NB4 (cell line): ENCODE data around the gene CSHL1.
"Not testable (repeated sequence)": the region's sequence is repeated elsewhere in the genome, so short reads cannot be mapped to it uniquely, and the experiment has no call there.

Source experiments
- DNase-seq: peaks from one replicate; pipeline ENCODE4 v3.0.0; 2010; ENCODE audit warnings: low read depth
- H3K4me3 ChIP-seq: one replicate; pipeline ENCODE4 v1.5.1; 2011; ENCODE audit warnings: mild to moderate bottlenecking, low read depth, low read length, moderate library complexity
- MYC ChIP-seq: IDR thresholded peaks from 2 replicates; pipeline ENCODE4 v1.6.1; 2011; ENCODE audit warnings: low read depth, low read length
- POLR2A ChIP-seq: IDR thresholded peaks from 2 replicates; pipeline ENCODE4 v1.6.1; 2011; ENCODE audit warnings: mild to moderate bottlenecking; ENCODE audit not compliant: insufficient read length; ENCODE audit errors: extremely low read depth
- TF ChIP-seq, protein P1 (sequence below): IDR thresholded peaks from 2 replicates; pipeline ENCODE4 v1.6.1; 2011; ENCODE audit warnings: low read depth, low read length
- TF ChIP-seq, protein P2 (sequence below): IDR thresholded peaks from one replicate; pipeline ENCODE4 v1.5.1; 2012; ENCODE audit warnings: low read depth, low read length

CSHL1 gene

DNA sequence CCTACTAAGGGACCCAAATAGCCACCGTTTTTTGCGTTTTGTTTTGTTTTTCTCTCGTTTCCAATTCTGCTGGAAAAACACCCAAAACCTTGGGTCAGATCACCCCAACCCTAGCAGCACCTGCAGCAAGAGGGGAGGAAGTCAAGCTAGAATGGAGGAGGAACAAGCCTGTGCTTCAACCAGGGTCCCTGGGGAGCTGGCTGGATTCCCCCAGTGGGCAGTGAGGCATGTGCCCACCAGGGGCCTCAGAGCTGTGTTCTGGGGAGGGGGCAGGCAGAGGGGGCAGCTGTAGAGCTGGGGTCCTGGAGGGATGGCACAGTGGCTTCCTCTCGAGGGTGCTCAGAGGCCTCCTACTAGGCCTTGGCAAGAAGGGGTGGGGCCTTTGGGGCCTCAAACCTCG lies 14.6 kb upstream of the CSHL1 start:
- DNase-seq = peak; percentile 55
- H3K4me3 ChIP-seq = no peak overlapping the region
- TF ChIP-seq POLR2A (no peak), MYC (no peak)
- TF ChIP-seq, protein P1, sequence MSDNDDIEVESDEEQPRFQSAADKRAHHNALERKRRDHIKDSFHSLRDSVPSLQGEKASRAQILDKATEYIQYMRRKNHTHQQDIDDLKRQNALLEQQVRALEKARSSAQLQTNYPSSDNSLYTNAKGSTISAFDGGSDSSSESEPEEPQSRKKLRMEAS = no peak
- TF ChIP-seq, protein P2, sequence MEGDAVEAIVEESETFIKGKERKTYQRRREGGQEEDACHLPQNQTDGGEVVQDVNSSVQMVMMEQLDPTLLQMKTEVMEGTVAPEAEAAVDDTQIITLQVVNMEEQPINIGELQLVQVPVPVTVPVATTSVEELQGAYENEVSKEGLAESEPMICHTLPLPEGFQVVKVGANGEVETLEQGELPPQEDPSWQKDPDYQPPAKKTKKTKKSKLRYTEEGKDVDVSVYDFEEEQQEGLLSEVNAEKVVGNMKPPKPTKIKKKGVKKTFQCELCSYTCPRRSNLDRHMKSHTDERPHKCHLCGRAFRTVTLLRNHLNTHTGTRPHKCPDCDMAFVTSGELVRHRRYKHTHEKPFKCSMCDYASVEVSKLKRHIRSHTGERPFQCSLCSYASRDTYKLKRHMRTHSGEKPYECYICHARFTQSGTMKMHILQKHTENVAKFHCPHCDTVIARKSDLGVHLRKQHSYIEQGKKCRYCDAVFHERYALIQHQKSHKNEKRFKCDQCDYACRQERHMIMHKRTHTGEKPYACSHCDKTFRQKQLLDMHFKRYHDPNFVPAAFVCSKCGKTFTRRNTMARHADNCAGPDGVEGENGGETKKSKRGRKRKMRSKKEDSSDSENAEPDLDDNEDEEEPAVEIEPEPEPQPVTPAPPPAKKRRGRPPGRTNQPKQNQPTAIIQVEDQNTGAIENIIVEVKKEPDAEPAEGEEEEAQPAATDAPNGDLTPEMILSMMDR = no peak

DNA sequence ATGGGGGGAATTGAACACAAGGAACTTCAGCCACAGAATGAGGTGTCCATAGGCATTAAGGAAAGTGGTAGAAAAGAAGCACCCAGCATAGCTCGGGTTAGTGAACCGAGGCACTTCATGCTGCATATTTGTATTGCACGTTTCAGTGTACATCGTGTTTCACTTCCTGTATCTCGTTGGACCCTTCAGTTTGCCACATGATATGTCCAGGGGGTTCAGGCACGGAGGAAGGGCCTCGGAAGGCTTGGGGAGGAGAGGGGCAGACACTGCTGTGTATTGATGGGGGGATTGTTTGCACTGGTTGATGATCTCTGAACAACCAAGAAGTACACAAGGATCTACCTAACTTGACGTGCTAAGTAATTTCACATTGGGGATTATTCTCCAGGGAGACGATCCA lies 11.3 kb upstream of the CSHL1 start:
- not testable (repeated sequence) for H3K4me3 ChIP-seq, DNase-seq

DNA sequence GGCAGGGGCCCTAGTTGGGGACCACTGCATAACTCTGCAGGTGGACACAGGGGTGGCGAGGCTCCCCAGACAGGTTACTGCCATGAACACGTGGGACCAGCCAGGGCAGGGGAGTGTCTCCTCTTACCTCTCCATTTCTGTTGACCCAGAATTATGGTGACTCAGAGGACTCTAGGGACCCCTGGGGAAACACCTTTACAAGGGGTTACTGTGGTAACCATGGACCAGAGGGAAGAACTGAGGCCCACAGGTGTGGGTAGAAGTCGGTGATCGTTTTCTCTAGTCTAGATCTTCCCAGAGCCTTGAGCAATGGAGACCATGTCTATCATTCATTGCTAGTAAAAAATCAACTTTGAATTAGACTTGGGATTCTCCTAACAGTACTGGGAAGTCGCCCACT lies 9.7 kb upstream of the CSHL1 start:
- H3K4me3 ChIP-seq, DNase-seq: not testable (repeated sequence)

DNA sequence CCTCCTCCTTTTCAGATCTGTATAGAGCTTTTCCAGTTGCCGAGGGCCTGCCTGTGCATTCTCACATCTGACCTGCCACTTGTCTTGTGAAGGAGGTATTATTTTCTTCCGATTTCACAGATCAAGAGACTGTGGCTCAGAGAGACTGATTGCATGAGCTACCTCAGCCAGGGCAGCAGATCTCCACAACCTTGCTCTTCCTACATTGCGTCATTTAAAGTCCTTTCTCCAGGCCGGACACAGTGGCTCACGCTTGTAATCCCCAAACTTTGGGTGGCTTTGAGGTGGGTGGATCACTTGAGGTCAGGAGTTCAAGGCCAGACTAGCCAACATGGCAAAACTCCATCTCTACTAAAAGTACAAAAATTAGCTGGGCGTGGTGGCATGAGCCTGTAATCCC lies 9.0 kb upstream of the CSHL1 start:
- not testable (repeated sequence) for H3K4me3 ChIP-seq, DNase-seq

DNA sequence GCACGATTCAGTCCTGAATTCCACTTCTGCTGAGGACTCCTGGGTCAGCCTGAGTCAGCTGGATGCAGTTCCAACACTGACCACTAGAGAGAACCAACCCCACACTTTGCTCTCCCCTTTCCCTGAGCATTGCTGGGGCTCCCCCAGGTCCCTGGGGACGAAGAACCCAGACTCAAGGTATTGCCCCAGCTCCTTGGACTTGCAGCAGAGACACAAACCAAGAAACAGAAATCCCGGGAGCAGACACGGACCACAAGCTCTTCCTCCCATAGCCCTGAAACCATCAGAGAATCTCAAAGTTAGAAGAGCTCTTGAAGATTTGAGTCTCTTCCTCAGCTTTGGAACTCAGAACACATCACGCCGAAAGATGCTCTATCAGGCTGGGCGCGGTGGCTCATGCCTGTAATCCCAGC lies 8.3 kb upstream of the CSHL1 start:
- H3K4me3 ChIP-seq = no peak overlapping the region
- TF ChIP-seq POLR2A = no peak
- TF ChIP-seq, protein P1 = no peak
- TF ChIP-seq, protein P2 = peak; percentile 88
- DNase-seq = peak; percentile 76

DNA sequence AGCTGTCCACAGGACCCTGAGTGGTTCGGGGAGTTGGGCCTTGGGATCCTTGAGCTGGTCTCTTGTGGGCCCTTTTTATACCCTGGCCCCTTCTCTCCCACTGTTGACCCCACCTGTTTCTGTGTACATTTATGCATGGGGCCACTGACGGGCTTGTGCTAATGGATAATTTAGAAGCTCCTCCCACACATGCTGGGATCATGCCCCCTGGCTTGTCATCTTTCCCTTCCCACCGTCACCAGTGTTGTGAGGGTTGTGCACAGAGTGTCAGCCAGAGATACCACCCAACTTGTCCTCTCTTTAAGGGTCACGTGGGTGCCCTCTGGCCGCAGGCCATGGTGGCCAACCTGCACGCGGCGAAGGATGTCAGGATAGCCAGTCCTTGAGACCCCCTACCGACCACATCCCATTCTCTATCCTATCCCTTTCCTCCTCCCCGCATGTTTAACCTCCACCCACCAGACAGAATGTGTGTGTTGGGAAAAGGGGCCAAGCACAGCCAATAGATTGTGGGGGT lies 7.8 kb upstream of the CSHL1 start, which contains the start of gene GH1:
Gene GH1 (minus strand): TSS at position 51 of the 517 bp plus-strand sequence. CDS start 63 bp downstream, outside the sequence.
- not testable (repeated sequence) for DNase-seq, H3K4me3 ChIP-seq

DNA sequence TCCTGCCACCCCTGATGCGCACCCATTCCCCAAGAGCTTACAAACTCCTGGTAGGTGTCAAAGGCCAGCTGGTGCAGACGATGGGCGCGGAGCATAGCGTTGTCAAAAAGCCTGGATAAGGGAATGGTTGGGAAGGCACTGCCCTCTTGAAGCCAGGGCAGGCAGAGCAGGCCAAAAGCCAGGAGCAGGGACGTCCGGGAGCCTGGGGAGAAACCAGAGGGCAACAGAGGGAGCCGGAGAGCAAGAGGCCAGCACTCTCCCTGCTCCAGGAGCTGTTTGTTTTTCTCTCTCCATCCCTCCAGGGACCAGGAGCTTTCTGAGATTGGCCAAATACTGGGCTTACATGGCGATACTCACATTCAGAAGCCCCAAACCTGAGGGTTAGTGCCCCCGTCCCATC lies 7.2 kb upstream of the CSHL1 start:
- H3K4me3 ChIP-seq = no peak overlapping the region
- TF ChIP-seq, protein P1 = no peak
- TF ChIP-seq, protein P2 = no peak
- TF ChIP-seq POLR2A (no peak), MYC (no peak)
- no peak for DNase-seq

DNA sequence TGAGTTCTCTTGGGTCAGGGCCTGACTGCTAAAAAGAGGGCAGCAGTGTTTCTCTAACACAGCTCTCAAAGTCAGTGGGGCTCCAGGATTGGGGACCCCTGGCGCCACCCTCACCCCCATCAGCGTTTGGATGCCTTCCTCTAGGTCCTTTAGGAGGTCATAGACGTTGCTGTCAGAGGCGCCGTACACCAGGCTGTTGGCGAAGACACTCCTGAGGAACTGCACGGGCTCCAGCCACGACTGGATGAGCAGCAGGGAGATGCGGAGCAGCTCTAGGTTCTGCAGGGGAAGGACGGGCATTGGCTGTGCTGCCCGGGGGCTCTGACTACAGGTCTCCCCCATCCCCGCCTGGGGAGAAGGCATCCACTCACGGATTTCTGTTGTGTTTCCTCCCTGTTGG lies 6.6 kb upstream of the CSHL1 start:
- TF ChIP-seq, protein P1 = no peak
- no peak for DNase-seq
- H3K4me3 ChIP-seq = no peak overlapping the region

DNA sequence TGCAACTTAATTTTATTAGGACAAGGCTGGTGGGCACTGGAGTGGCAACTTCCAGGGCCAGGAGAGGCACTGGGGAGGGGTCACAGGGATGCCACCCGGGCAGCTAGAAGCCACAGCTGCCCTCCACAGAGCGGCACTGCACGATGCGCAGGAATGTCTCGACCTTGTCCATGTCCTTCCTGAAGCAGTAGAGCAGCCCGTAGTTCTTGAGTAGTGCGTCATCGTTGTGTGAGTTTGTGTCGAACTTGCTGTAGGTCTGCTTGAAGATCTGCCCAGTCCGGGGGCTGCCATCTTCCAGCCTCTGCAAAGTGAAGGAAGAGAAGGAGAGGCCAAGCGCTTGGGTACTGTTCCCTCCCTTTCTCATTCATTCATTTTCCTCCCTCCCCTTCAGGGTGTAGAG lies 6.1 kb upstream of the CSHL1 start:
- not testable (repeated sequence) for H3K4me3 ChIP-seq, DNase-seq
